ENCODE data around the gene ECHDC3.

ECHDC3 gene

DNA sequence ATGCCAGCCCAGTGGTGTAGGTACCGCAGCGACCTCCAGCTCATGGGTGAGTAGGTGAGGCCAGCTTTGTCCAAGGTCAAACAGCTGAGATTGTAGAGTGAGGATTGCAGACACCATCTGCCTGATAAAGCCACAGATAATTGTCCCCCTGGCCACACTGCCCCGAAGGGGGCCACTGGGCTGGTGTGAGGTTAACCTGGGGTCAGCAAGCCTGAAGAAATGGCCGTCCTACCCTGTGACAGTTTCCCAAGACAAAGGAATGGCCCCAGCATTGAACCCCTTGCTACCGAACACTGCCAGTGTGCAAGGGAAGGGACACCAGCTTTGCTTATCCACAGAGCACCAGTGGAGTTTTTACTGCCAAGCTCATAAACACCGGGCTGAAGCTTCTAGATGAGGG, 23.0 kb downstream of the ECHDC3 start:
- Histone ChIP-seq H3K27ac (ENCODE audit: low read depth, low read length) (no peak overlapping the region), H3K9ac (ENCODE audit: low read length) (no peak overlapping the region), H3K36me3 (ENCODE audit: insufficient read depth, low read length) (no peaks in the 10 kb centered on the region), H3K4me1 (ENCODE audit: insufficient read depth, low read length) (no peaks in the 10 kb centered on the region), H3K9me3 (ENCODE audit: low read length) (no peaks in the 10 kb centered on the region), H3K4me3 (ENCODE audit: low read depth in 1 of 2, low read length in 2 of 2) (no peak overlapping the region), H3K27me3 (ENCODE audit: control insufficient read depth in 1 of 2, insufficient read depth in 2 of 2, low read length in 2 of 2) (no peaks in the 10 kb centered on the region)

DNA sequence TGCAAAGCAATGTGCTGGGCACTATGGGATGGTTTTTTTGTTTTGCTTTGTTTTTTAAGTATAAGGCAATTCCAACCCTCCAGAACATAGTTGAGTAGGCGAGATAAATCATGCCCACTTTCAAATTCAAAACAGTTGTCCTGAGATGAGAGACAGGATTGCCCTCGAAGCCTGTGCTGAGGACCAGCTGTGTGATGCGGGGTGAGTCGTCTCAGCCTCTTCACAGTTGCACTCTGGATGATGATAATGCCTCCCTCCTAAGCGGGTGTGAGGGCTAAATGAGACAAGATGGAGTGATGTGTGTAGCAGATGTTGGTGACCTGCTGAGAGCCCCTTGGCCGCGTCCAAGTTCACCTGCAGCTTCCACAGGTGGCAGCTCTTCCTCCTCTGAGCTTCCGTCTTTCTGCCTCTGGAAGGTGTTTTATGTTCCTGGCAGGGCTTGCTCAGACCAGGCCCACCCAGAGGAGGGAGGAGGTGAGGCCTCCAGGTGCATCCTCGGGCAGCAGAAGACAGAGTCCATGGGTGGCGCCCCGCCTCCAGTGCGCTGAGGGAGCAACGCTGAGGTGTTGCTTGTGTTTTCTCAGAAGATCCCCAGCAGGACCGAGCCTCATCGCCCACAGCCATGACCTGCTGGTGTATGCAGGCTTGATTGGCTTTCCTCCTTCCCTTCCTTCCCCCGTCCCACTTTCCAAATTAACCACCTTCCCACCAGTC, 30.6 kb downstream of the ECHDC3 start:
- no peak overlapping the region for H3K27ac ChIP-seq (ENCODE audit: low read depth, low read length)
- H3K4me3 ChIP-seq (ENCODE audit: low read depth in 1 of 2, low read length in 2 of 2): no peak overlapping the region
- H3K27me3 ChIP-seq (ENCODE audit: control insufficient read depth in 1 of 2, insufficient read depth in 2 of 2, low read length in 2 of 2): no peaks in the 10 kb centered on the region
- no peaks in the 10 kb centered on the region for H3K4me1 ChIP-seq (ENCODE audit: insufficient read depth, low read length)
- H3K9ac ChIP-seq (ENCODE audit: low read length): no peak overlapping the region
- H3K9me3 ChIP-seq (ENCODE audit: low read length): no peaks in the 10 kb centered on the region
- no peaks in the 10 kb centered on the region for H3K36me3 ChIP-seq (ENCODE audit: insufficient read depth, low read length)

DNA sequence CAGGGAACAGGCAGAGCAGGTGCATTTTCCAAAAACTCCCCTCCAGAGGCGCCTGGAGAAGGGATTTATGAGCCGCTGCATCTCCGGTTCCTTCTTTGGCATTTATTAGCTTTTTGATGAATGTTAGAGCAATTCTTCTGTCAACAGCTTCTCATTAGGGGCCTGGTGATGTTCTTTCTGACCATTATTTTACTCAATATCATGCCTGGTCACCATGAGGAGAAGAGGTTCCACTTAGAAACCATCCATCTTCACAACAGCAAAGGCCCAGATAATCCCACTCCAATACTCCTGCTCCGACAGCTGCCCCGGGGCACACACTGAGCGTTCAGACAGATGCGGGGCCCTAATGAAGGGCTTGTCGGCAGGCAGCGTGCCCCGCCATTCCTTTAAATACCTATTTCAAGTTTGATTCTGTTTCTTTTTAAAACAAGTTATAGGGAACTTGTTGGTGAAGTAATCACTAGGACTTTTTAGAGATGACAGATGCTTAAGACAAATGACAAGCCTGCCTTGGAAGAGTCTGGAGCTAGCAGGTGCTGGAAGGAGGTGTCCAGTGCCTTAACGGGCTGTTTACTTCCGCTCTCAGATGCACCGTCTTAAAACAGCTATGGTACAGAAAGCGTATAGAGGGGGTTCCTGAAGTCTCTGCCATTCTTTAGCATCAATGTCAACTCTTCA, 31.7 kb downstream of the ECHDC3 start:
- Histone ChIP-seq H3K27ac (ENCODE audit: low read depth, low read length) (no peak overlapping the region), H3K9me3 (ENCODE audit: low read length) (no peaks in the 10 kb centered on the region), H3K36me3 (ENCODE audit: insufficient read depth, low read length) (no peaks in the 10 kb centered on the region), H3K27me3 (ENCODE audit: control insufficient read depth in 1 of 2, insufficient read depth in 2 of 2, low read length in 2 of 2) (no peaks in the 10 kb centered on the region), H3K9ac (ENCODE audit: low read length) (no peak overlapping the region), H3K4me1 (ENCODE audit: insufficient read depth, low read length) (no peaks in the 10 kb centered on the region), H3K4me3 (ENCODE audit: low read depth in 1 of 2, low read length in 2 of 2) (no peak overlapping the region)

DNA sequence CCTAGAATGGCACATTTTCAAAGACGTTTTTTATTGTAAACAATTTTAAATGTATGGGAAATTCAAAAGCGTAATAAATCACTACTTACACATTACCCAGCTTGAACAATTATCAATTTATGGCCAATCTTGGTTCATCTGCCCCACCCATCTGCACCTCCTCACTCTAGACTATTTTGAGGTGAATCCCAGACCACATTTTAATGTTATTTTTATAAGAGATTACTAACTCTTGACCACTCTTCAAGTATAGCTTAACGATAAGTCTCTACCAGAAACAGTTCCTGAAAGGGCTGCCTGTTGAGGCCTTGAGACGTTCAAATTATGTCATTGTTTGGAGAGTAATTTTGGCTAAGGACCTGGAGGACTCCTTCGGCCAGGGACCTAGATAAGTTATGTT, 33.2 kb downstream of the ECHDC3 start:
- H3K27me3 ChIP-seq (ENCODE audit: control insufficient read depth in 1 of 2, insufficient read depth in 2 of 2, low read length in 2 of 2): no peaks in the 10 kb centered on the region
- H3K36me3 ChIP-seq (ENCODE audit: insufficient read depth, low read length): no peaks in the 10 kb centered on the region
- no peak overlapping the region for H3K27ac ChIP-seq (ENCODE audit: low read depth, low read length)
- H3K9ac ChIP-seq (ENCODE audit: low read length): no peak overlapping the region
- no peaks in the 10 kb centered on the region for H3K9me3 ChIP-seq (ENCODE audit: low read length)
- H3K4me1 ChIP-seq (ENCODE audit: insufficient read depth, low read length): no peaks in the 10 kb centered on the region
- H3K4me3 ChIP-seq (ENCODE audit: low read depth in 1 of 2, low read length in 2 of 2): no peak overlapping the region

DNA sequence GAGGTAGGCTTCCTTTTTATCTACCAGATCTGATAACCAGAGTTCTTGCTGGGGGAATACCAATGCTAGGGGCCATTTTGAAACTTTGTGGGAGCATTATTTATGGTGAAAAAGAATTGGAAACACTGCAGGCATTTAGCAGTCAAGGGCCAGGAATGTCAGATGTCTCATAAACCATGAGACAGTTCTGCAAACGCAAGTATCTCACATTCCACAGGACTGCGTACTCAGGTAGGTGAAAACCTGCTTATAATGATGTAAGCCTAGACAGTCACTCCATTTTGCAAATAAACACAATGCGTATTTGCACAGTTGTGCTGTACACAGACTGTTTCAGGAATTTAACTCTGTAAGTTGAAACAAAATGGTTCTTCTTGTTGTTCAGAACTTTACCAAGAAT, 33.9 kb downstream of the ECHDC3 start:
- H3K4me3 ChIP-seq (ENCODE audit: low read depth in 1 of 2, low read length in 2 of 2): no peak overlapping the region
- no peaks in the 10 kb centered on the region for H3K9me3 ChIP-seq (ENCODE audit: low read length)
- no peak overlapping the region for H3K27ac ChIP-seq (ENCODE audit: low read depth, low read length)
- H3K36me3 ChIP-seq (ENCODE audit: insufficient read depth, low read length): no peaks in the 10 kb centered on the region
- no peaks in the 10 kb centered on the region for H3K4me1 ChIP-seq (ENCODE audit: insufficient read depth, low read length)
- H3K27me3 ChIP-seq (ENCODE audit: control insufficient read depth in 1 of 2, insufficient read depth in 2 of 2, low read length in 2 of 2): no peaks in the 10 kb centered on the region
- no peak overlapping the region for H3K9ac ChIP-seq (ENCODE audit: low read length)

DNA sequence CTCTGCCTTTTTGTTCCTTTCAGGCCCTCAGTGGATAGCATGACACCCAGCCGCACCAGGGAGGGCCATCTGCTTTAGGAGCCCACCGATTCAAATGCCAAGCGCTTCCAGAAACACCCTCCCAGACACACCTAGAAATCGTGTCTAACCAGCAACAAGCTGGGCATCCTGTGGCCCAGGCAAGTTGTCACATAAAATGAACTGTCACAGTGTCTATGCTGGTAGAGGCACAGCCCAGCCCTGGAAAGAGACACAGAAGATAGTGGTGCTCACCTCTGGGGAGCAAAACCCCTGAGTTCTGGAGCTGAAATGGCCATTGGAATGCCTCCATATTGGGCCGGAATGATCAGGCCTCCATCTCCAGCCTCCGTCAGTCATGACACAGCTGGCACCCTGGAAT, 38.9 kb downstream of the ECHDC3 start:
- no peaks in the 10 kb centered on the region for H3K4me1 ChIP-seq (ENCODE audit: insufficient read depth, low read length)

DNA sequence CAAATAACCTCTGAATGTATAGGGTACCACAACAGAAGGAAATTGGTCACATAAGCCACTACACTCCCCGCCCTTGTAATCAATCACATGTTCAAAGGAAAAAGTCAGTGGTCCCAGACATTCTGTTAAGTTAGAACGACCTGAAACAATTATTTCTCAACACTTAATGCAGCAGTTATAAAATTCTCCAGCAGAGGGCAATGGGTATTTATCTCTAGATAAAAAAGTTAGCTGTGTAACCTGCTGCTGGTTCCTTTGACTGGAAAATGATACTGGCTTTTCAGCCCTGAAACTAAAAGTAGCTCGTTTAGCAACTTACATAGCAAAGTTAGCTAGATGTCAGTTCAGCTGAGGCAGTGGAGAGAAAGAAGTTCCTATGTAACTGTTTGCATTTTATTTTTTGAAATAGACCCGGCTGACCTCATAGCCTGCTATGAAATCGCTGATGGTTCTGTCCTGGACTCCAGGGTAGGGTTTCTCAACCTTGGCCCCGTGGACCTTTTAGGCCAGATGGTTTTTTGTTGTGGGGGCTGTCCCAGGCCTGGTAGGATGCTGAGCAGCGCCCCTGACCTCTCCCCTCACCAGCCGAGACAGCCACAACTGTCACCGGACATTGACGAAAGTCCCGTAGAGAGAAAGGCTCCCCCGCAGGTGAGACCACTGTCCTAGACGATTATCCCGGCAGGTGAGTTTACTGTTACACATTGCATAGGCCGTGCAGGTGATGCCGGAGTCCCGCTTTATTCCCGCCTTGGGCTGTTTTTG, 40.8 kb downstream of the ECHDC3 start:
- Histone ChIP-seq H3K4me1 (ENCODE audit: insufficient read depth, low read length) (no peaks in the 10 kb centered on the region), H3K9me3 (ENCODE audit: low read length) (no peaks in the 10 kb centered on the region), H3K36me3 (ENCODE audit: insufficient read depth, low read length) (no peaks in the 10 kb centered on the region), H3K4me3 (ENCODE audit: low read depth in 1 of 2, low read length in 2 of 2) (no peak overlapping the region), H3K27ac (ENCODE audit: low read depth, low read length) (no peak overlapping the region), H3K27me3 (ENCODE audit: control insufficient read depth in 1 of 2, insufficient read depth in 2 of 2, low read length in 2 of 2) (no peaks in the 10 kb centered on the region), H3K9ac (ENCODE audit: low read length) (no peak overlapping the region)

More for the DNA sequence above, 38.9 kb downstream of the ECHDC3 start:
- Histone ChIP-seq H3K36me3 (ENCODE audit: insufficient read depth, low read length) (no peaks in the 10 kb centered on the region), H3K4me3 (ENCODE audit: low read depth in 1 of 2, low read length in 2 of 2) (no peak overlapping the region), H3K27ac (ENCODE audit: low read depth, low read length) (no peak overlapping the region), H3K9me3 (ENCODE audit: low read length) (no peaks in the 10 kb centered on the region), H3K27me3 (ENCODE audit: control insufficient read depth in 1 of 2, insufficient read depth in 2 of 2, low read length in 2 of 2) (no peaks in the 10 kb centered on the region), H3K9ac (ENCODE audit: low read length) (no peak overlapping the region)

DNA sequence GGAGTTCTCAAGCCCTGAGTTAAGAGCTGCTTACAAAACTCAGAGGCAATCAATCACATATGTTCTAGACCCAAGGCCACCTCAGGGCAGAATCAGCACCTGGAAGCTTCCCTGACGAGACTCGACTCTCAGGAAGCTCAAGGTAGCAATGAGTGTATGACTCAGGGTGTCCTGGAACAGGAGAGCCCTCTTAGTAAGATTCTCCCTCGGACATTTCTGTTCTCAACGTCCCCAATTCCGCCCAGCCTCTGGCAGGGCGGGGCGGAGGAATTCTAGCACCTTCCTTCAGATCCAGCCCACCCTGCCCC, 41.3 kb downstream of the ECHDC3 start:
- Histone ChIP-seq H3K4me1 (ENCODE audit: insufficient read depth, low read length) (no peaks in the 10 kb centered on the region), H3K27me3 (ENCODE audit: control insufficient read depth in 1 of 2, insufficient read depth in 2 of 2, low read length in 2 of 2) (no peaks in the 10 kb centered on the region), H3K36me3 (ENCODE audit: insufficient read depth, low read length) (no peaks in the 10 kb centered on the region), H3K9me3 (ENCODE audit: low read length) (no peaks in the 10 kb centered on the region), H3K4me3 (ENCODE audit: low read depth in 1 of 2, low read length in 2 of 2) (no peak overlapping the region), H3K9ac (ENCODE audit: low read length) (no peak overlapping the region), H3K27ac (ENCODE audit: low read depth, low read length) (no peak overlapping the region)

DNA sequence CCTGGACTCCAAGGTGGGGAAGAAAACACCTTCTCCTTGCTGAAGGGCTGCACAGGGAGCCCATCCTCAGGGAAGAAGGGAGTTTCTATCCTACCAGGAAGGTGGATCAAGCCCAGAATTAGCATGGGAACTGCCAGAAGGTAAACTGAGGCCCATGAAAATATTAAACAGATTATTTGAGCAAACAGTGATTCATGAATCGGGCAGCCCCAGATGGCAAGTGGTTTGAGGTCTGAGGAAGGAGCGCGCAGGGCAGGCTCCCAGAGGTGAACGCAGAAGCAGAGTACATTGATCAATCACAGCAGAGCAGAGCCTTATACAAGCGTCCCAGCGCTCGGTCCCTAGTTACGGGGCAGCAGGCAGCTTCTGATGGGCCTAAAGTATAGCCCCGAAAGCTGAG, 45.2 kb downstream of the ECHDC3 start:
- H3K4me1 ChIP-seq (ENCODE audit: insufficient read depth, low read length): no peaks in the 10 kb centered on the region
- no peak overlapping the region for H3K27ac ChIP-seq (ENCODE audit: low read depth, low read length)
- no peak overlapping the region for H3K9ac ChIP-seq (ENCODE audit: low read length)
- H3K9me3 ChIP-seq (ENCODE audit: low read length): no peaks in the 10 kb centered on the region
- H3K36me3 ChIP-seq (ENCODE audit: insufficient read depth, low read length): no peaks in the 10 kb centered on the region
- no peaks in the 10 kb centered on the region for H3K27me3 ChIP-seq (ENCODE audit: control insufficient read depth in 1 of 2, insufficient read depth in 2 of 2, low read length in 2 of 2)
- H3K4me3 ChIP-seq (ENCODE audit: low read depth in 1 of 2, low read length in 2 of 2): no peak overlapping the region

DNA sequence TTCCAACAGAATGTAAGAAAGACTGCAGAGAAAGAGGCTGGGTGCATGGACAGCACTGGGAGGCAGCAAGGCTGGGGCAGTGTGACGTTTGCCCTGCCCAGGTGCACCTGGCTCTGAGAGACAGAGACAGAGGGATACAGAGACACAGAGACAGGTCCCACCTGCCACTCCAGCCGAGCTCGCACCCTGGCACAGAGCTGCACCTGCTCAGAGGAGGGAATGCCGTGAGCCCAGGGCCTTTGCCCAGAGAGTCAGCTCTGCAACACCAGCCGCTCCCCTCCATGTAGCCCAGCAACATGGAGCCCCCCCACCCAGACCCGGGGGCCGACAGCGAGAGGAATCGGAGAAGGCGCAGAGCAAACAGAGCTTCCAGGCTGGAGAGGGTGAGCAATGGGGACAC, 45.7 kb downstream of the ECHDC3 start:
- Histone ChIP-seq H3K4me1 (ENCODE audit: insufficient read depth, low read length) (no peaks in the 10 kb centered on the region), H3K9ac (ENCODE audit: low read length) (no peak overlapping the region), H3K9me3 (ENCODE audit: low read length) (no peaks in the 10 kb centered on the region), H3K27me3 (ENCODE audit: control insufficient read depth in 1 of 2, insufficient read depth in 2 of 2, low read length in 2 of 2) (no peaks in the 10 kb centered on the region), H3K36me3 (ENCODE audit: insufficient read depth, low read length) (no peaks in the 10 kb centered on the region), H3K27ac (ENCODE audit: low read depth, low read length) (no peak overlapping the region), H3K4me3 (ENCODE audit: low read depth in 1 of 2, low read length in 2 of 2) (no peak overlapping the region)

DNA sequence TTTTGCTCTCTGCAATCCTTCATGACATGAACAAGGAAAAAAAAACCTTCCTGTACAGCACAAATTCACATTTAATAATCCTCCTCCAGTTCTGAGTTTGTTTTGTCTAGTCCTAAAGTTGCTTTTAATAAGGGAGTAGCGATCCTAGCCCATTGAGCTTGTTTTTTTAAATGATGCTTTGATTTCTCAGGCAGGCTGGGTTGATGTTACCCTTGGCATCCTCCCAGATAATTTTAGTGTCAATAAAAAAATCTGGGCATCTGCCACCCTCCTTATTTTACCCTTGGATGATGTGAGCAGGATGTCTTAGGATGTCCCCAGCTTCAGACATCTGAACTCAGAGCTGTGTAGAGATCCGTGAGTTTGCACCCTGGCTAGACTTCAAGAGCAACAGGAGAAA, 47.1 kb downstream of the ECHDC3 start:
- no peaks in the 10 kb centered on the region for H3K27me3 ChIP-seq (ENCODE audit: control insufficient read depth in 1 of 2, insufficient read depth in 2 of 2, low read length in 2 of 2)
- H3K4me1 ChIP-seq (ENCODE audit: insufficient read depth, low read length): no peaks in the 10 kb centered on the region
- no peak overlapping the region for H3K4me3 ChIP-seq (ENCODE audit: low read depth in 1 of 2, low read length in 2 of 2)
- no peak overlapping the region for H3K9ac ChIP-seq (ENCODE audit: low read length)
- no peak overlapping the region for H3K27ac ChIP-seq (ENCODE audit: low read depth, low read length)
- H3K9me3 ChIP-seq (ENCODE audit: low read length): no peaks in the 10 kb centered on the region
- H3K36me3 ChIP-seq (ENCODE audit: insufficient read depth, low read length): no peaks in the 10 kb centered on the region

All from muscle layer of colon (tissue), 2 donors.